Stimulated activated memory B cell treated with anti-CD40 and anti-IgM and Interleukin-4, amounts not matched to agents 10 μg/mL and 1 μg/mL and 100 μg/mL, for 72 hours (primary cell): ENCODE data around the gene ZBTB16.

Source experiments
- ATAC-seq: fragments of 150-1000 bp; cut with Tn5 transposase; 2 replicates; pipeline ENCODE4 v1.10.0; 2021
- H3K27ac Mint-ChIP-seq: one replicate; pipeline ENCODE4 v1.8.0; 2022; ENCODE audit warnings: mild to moderate bottlenecking, mixed read lengths
- H3K27me3 Mint-ChIP-seq: one replicate; pipeline ENCODE4 v1.8.0; 2022; ENCODE audit warnings: mixed read lengths
- H3K36me3 Mint-ChIP-seq: one replicate; pipeline ENCODE4 v1.8.0; 2022; ENCODE audit warnings: mixed read lengths
- H3K4me1 Mint-ChIP-seq: one replicate; pipeline ENCODE4 v1.8.0; 2022; ENCODE audit warnings: mixed read lengths
- H3K4me3 Mint-ChIP-seq: one replicate; pipeline ENCODE4 v1.8.0; 2022; ENCODE audit warnings: mild to moderate bottlenecking, moderate library complexity, mixed read lengths
- H3K9me3 Mint-ChIP-seq: one replicate; pipeline ENCODE4 v1.8.0; 2022; ENCODE audit warnings: mixed read lengths

The ZBTB16 gene

DNA sequence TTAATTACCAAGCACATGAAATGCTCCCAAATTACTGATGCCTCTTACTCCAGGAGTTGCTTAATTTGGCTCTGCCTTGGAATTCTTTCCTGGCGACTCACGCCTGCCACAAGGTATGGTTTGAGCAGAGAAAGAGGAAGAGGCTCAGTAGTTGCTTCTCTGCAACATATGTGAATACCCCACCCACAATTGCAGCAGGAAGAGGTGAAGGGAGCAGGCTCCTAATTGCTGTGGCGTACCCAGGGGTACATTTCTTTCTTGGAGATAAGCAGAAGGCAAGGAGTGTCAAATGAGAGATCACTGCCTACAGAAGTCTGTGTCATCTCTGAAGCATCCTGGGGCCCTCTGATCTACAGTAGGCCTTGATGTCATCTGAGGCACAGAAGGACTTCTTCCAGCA is 226.1 kb downstream of the ZBTB16 start:
- H3K27ac Mint-ChIP-seq = no peak overlapping the region
- H3K9me3 Mint-ChIP-seq = no peaks in the 10 kb centered on the region
- H3K4me1 Mint-ChIP-seq = no peaks in the 10 kb centered on the region
- no peaks in the 10 kb centered on the region for H3K36me3 Mint-ChIP-seq
- no peaks in the 10 kb centered on the region for H3K27me3 Mint-ChIP-seq
- ATAC-seq = no peak
- no peak overlapping the region for H3K4me3 Mint-ChIP-seq

GRCh38 chr11:114286229-114286628 is 226.7 kb downstream of the ZBTB16 start:
- H3K9me3 Mint-ChIP-seq = no peaks in the 10 kb centered on the region
- no peak overlapping the region for H3K4me3 Mint-ChIP-seq
- no peaks in the 10 kb centered on the region for H3K27me3 Mint-ChIP-seq
- no peak overlapping the region for H3K27ac Mint-ChIP-seq
- ATAC-seq = no peak
- no peaks in the 10 kb centered on the region for H3K36me3 Mint-ChIP-seq
- no peaks in the 10 kb centered on the region for H3K4me1 Mint-ChIP-seq

DNA sequence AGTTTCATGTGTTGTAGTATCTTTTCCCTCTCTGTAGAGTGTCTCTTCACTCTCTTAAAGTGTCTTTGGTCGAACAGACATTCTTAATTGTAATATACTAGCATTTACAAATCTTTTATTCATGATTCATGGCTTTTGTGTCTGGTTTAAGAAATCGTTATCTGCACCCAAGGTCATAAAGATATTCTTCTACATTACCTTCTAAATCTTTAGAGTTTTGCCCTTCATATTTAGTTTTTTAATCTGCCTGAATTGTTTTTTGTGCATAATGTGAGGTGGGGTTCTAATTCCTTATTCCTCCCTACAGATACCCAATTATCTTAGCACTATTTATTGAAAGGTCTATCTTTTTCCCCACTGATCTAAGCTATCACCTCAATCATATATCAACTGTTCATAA is 227.6 kb downstream of the ZBTB16 start:
- Mint-ChIP-seq H3K27me3 (no peaks in the 10 kb centered on the region), H3K4me1 (no peaks in the 10 kb centered on the region), H3K27ac (no peak overlapping the region), H3K4me3 (no peak overlapping the region), H3K36me3 (no peaks in the 10 kb centered on the region), H3K9me3 (no peaks in the 10 kb centered on the region)
- ATAC-seq = no peak

- Mint-ChIP-seq H3K4me1 (no peaks in the 10 kb centered on the region), H3K27me3 (no peaks in the 10 kb centered on the region), H3K4me3 (no peak overlapping the region), H3K27ac (no peak overlapping the region), H3K36me3 (no peaks in the 10 kb centered on the region), H3K9me3 (no peaks in the 10 kb centered on the region)
- ATAC-seq = no peak
Measured at GRCh38 chr11:114288136-114288535, 228.6 kb downstream of the ZBTB16 start.

GRCh38 chr11:114289779-114290178 is 230.3 kb downstream of the ZBTB16 start:
- Mint-ChIP-seq H3K4me1 (no peaks in the 10 kb centered on the region), H3K36me3 (no peaks in the 10 kb centered on the region), H3K27ac (no peak overlapping the region), H3K4me3 (no peak overlapping the region), H3K27me3 (peaks cover 9% of the 10 kb centered on the region), H3K9me3 (peaks cover 3% of the 10 kb centered on the region)
- ATAC-seq = no peak

DNA sequence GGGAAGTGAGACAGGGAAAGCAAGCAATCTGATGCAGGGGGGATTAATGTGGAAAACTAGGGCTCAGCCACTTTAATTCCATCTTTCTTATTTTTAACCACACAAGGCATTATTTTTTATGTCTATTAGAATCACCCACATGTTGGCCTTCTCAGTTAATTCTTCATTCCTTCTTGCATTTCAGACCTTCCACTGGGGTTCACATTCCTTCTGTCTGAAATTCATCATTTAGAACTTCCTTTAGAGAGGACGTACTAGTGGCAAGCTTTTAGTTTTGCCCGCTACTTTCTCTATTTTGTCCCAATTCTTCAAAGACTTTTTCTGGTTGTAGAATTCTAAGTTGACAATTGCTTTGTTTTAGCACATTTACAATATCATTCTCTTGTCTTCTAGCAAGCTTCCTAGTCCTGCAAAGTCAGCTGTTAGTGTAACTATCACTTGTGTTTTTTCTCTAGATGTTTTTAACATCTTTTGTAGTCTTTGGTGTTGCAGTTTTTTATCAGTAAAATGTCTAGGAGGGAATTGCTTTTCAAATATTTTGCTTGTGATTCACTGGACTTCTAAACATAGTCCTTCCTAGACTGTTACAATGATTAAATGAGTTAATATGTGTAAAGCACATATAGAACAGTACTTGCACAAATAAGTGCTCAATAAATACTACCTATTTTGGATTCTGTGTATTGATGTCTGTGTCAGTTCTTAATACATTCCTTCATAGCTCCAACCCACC is 231.2 kb downstream of the ZBTB16 start:
- Mint-ChIP-seq H3K36me3 (no peaks in the 10 kb centered on the region), H3K9me3 (peaks cover 3% of the 10 kb centered on the region), H3K27ac (no peak overlapping the region), H3K4me1 (no peaks in the 10 kb centered on the region), H3K4me3 (no peak overlapping the region), H3K27me3 (peaks cover 11% of the 10 kb centered on the region)
- ATAC-seq = no peak

DNA sequence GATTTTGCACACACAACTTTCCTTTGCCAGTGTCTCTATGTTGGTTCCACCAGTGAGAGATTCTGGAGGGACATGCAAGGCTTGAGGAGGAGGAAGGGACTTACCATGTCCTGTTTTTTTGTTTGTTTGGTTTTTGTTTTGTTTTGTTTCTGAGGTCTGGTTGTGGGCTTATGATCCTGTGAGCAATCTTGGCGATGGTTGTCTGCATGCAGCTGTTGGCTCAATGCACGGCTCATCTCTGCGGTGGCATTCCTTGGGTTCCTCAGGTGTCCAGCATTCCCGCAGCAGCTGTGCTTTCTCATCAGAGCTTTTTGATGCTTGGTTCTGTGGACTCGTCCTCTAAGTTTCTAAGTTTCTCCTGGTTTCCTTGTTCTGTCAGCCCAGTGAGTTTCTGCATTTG is 231.9 kb downstream of the ZBTB16 start:
- H3K27ac Mint-ChIP-seq = no peak overlapping the region
- ATAC-seq = no peak
- peaks cover 3% of the 10 kb centered on the region for H3K9me3 Mint-ChIP-seq

DNA sequence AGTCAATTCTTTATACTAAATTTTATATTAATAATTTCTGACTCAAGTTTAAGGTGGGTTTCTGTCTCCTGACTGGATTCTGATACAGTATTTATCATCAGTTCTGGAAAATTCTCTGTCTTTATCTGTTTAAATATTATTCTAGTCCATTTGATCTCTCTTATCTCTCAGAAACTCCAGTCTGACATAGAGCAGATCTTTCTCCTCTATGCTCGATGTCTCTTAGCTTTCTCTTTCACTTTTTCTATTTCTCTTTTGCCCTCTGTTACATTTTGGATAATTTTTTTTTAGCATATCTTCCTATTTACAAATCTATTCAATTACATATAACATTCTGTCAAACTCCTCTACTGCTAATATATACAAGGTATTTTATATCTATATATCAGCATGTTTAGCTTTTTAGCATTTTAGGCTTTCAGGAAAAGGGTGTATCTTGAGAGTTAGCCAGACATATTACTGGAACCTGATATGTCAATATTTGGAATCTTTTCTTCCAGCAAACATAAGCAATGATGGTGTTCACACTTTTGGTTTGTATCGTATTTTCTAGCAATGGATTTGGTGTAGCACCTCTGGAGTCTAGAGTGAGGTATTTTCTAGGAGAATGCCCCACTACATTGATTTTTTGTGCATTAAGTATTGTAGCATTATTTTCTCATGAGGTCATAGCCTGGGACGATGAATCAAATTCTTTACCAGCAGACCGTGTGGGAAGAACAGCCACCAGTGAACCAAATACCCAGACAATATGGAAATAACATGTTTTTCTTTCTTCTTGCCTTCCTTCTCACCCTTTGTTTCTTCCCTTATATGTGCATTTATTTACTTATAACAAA is 232.6 kb downstream of the ZBTB16 start:
- H3K27ac Mint-ChIP-seq = no peak overlapping the region
- no peaks in the 10 kb centered on the region for H3K36me3 Mint-ChIP-seq

More for the DNA sequence above, 231.9 kb downstream of the ZBTB16 start:
- Mint-ChIP-seq H3K36me3 (no peaks in the 10 kb centered on the region), H3K27me3 (peaks cover 18% of the 10 kb centered on the region), H3K4me3 (no peak overlapping the region), H3K4me1 (no peaks in the 10 kb centered on the region)

DNA sequence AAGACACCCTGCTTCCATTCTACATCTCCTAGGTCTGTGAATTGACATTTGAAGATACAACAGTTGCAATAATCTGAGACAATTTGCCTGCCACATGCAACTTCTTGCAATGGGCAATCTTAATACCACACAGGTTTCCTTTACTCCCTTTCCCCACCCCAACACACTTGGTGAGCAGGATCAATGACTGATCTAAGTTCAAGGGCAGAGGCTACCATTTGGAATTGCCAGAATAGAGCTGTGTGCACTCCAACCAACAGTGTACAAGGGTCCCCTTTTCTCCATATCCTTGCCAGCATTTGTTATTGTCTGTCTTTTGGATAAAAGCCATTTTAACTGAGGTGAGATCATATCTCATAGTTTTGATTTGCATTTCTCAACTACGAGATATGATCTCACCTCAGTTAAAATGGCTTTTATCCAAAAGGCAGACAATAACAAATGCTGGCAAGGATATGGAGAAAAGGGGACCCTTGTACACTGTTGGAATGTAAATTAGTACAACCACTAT is 233.7 kb downstream of the ZBTB16 start:
- Mint-ChIP-seq H3K9me3 (peaks cover 3% of the 10 kb centered on the region), H3K4me3 (no peak overlapping the region), H3K4me1 (no peaks in the 10 kb centered on the region), H3K36me3 (no peaks in the 10 kb centered on the region), H3K27me3 (peaks cover 19% of the 10 kb centered on the region), H3K27ac (no peak overlapping the region)
- no peak for ATAC-seq

More for the DNA sequence above, 232.6 kb downstream of the ZBTB16 start:
- Mint-ChIP-seq H3K9me3 (peaks cover 3% of the 10 kb centered on the region), H3K27me3 (peaks cover 19% of the 10 kb centered on the region), H3K4me1 (no peaks in the 10 kb centered on the region), H3K4me3 (no peak overlapping the region)
- no peak for ATAC-seq

DNA sequence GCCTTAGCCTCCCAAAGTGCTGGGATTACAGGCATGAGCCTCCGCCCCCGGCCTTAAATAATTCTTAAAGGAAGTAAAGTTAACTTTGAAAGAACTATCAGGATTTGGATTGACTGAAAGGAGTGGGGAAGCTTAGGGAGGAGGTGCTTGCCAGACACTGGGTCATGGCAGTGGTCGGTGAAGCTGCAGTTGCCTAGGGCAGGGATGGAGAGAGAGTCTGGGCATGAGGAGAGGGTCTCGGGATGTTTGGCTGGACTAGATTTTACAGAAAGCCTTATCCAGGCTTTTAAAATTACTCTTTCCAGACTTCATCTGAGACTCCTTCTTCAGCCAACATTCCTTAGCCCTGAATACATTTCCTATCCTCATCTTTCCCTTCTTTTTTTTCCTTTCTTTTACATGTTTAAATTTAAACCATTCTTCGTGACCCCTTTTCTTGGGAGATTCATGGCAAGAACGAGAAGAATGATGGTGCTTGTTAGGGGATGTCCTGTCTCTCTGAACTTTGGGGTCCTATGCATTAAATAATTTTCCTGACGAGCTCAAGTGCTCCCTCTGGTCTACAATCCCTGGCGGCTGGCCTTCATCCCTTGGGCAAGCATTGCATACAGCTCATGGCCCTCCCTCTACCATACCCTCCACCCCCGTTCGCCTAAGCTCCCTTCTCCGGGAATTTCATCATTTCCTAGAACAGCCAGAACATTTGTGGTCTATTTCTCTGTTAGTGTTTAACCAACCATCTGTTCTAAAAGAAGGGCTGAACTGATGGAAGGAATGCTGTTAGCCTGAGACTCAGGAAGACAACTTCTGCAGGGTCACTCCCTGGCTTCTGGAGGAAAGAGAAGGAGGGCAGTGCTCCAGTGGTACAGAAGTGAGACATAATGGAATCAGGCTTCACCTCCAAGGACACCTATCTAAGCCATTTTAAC is 236.4 kb downstream of the ZBTB16 start, which contains the start of gene NNMT:
TSS of gene NNMT (plus strand) at position 724 of the 929 bp plus-strand sequence. CDS start at position 882, 158 bp downstream.
- H3K4me1 Mint-ChIP-seq = no peaks in the 10 kb centered on the region
- H3K27me3 Mint-ChIP-seq = peaks cover 34% of the 10 kb centered on the region
- no peak within 1 kb of the TSS for H3K4me3 Mint-ChIP-seq
- peak; percentile 48 for ATAC-seq
- peaks cover 11% of the 10 kb centered on the region for H3K9me3 Mint-ChIP-seq
- H3K36me3 Mint-ChIP-seq = no peaks in the 10 kb centered on the region
- H3K27ac Mint-ChIP-seq = no peak within 1 kb of the TSS

DNA sequence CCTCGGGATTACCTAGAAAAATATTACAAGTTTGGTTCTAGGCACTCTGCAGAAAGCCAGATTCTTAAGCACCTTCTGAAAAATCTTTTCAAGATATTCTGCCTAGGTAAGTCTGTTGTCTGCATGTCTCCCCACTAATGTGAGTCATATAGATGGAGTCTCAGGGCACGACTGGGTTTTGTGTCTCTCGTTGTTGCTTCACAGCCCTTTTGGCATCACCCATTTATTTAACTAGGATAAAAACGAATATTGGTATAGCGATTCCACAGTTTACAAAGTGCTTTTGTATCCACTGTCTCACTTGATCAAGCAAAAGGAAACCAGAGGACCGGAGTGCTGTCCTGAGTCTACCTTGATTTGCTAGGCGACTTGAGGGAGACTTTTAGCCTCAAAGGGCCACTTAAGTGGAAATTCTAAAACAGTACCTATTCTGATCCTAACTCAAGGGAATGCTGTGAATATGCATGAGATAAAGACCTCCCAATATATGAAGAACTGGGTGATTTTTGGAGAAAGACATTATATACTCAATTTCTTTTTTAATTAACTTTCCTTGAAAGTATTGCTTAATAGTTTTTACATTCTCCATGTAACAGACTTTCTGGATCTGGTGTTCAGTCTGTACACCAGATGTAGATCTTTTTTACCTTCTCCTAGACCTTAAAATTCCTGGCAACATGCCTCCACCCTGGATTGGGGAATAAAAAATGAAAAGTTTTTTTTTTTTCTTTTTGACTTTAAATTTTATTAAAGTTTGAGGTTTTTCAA is 237.3 kb downstream of the ZBTB16 start:
- H3K27ac Mint-ChIP-seq = no peak overlapping the region
- H3K4me1 Mint-ChIP-seq = no peaks in the 10 kb centered on the region
- no peak overlapping the region for H3K4me3 Mint-ChIP-seq
- peaks cover 36% of the 10 kb centered on the region for H3K27me3 Mint-ChIP-seq
- no peak for ATAC-seq
- H3K9me3 Mint-ChIP-seq = peaks cover 14% of the 10 kb centered on the region
- no peaks in the 10 kb centered on the region for H3K36me3 Mint-ChIP-seq

DNA sequence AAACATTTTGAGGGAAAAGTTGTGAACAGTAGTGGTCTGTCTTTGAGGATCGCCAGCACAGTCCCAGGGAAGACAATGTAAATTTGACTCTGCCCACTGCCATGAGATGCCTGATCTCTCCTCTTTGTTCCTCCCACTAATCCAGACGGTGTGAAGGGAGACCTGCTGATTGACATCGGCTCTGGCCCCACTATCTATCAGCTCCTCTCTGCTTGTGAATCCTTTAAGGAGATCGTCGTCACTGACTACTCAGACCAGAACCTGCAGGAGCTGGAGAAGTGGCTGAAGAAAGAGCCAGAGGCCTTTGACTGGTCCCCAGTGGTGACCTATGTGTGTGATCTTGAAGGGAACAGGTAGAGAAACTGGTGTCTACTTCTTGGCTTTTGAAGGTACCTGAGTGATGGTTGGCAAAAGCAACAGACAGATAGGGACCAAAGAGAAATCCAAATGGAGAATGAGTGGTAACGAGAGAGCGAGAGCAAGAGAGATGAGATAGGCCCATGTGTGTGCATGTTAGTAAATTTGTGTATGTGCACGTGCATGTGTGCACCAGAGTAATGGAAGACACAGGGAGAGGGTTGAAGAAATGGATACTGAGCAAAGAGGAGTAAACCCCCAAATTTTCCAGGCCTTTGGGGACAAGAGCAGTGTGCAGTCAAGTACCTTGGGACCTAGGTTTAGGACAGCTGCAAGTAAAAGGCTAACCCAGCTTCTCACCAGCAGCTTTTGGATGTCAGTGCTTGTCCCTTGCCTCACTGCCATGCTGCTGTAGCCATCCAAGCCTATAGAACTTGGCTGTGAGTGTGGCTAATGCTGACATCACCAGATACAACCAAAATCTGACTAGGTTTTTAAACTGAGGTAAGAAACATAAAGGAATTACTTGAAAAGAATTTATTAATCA is 238.5 kb downstream of the ZBTB16 start:
- ATAC-seq = no peak
- Mint-ChIP-seq H3K27me3 (peaks cover 36% of the 10 kb centered on the region), H3K9me3 (peaks cover 18% of the 10 kb centered on the region), H3K4me3 (no peak overlapping the region), H3K36me3 (no peaks in the 10 kb centered on the region), H3K4me1 (no peaks in the 10 kb centered on the region), H3K27ac (no peak overlapping the region)

GRCh38 chr11:114298710-114299109 is 239.2 kb downstream of the ZBTB16 start:
- Mint-ChIP-seq H3K36me3 (no peaks in the 10 kb centered on the region), H3K4me3 (no peak overlapping the region), H3K9me3 (peaks cover 17% of the 10 kb centered on the region), H3K4me1 (no peaks in the 10 kb centered on the region), H3K27me3 (peaks cover 33% of the 10 kb centered on the region), H3K27ac (no peak overlapping the region)
- ATAC-seq = no peak
